ENCODE data around the gene GRIP1.
A peak's percentile ranks its signal among the peaks of the same experiment; 100 is the strongest.

Gene GRIP1

GRCh38 chr12:66549050-66549389 lies 129.9 kb downstream of the GRIP1 start:
- H3K4me1 ChIP-seq (ENCODE audit: insufficient read depth, insufficient read length): no peaks in the 10 kb centered on the region

GRCh38 chr12:66548338-66549049 lies 130.4 kb downstream of the GRIP1 start:
- DNase-seq (ENCODE audit: low read depth, low spot score): no peak
- H3K36me3 ChIP-seq (ENCODE audit: insufficient read depth, insufficient read length, low read length): no peaks in the 10 kb centered on the region
- H3K9ac ChIP-seq (ENCODE audit: insufficient read length, low read depth): no peak overlapping the region
- TF ChIP-seq SUZ12 (IDR thresholded peaks at IDR 0.05; ENCODE audit: extremely low read depth, insufficient read depth, insufficient read length): no peak
- no peak for TF ChIP-seq ZNF274 (IDR thresholded peaks at IDR 0.05; ENCODE audit: low read depth, low read length)
- no peak for TF ChIP-seq YY1 (IDR thresholded peaks at IDR 0.05; ENCODE audit: insufficient read depth, insufficient read length)
- H3K4me3 ChIP-seq (ENCODE audit: insufficient read length, low read depth): no peak overlapping the region
- H3K4me1 ChIP-seq (ENCODE audit: insufficient read depth, insufficient read length): no peaks in the 10 kb centered on the region
- H3K9me3 ChIP-seq (ENCODE audit: insufficient read depth, low read length): no peaks in the 10 kb centered on the region
- no peaks in the 10 kb centered on the region for H3K27me3 ChIP-seq (ENCODE audit: insufficient read depth, insufficient read length)

More at GRCh38 chr12:66549050-66549389, 129.9 kb downstream of the GRIP1 start:
- Histone ChIP-seq H3K4me3 (ENCODE audit: insufficient read length, low read depth) (no peak overlapping the region), H3K9ac (ENCODE audit: insufficient read length, low read depth) (no peak overlapping the region), H3K27me3 (ENCODE audit: insufficient read depth, insufficient read length) (no peaks in the 10 kb centered on the region), H3K36me3 (ENCODE audit: insufficient read depth, insufficient read length, low read length) (no peaks in the 10 kb centered on the region), H3K9me3 (ENCODE audit: insufficient read depth, low read length) (no peaks in the 10 kb centered on the region)
- no peak for DNase-seq (ENCODE audit: low read depth, low spot score)
- no peak for TF ChIP-seq SUZ12 (IDR thresholded peaks at IDR 0.05; ENCODE audit: extremely low read depth, insufficient read depth, insufficient read length)
- no peak for TF ChIP-seq ZNF274 (IDR thresholded peaks at IDR 0.05; ENCODE audit: low read depth, low read length)
- no peak for TF ChIP-seq YY1 (IDR thresholded peaks at IDR 0.05; ENCODE audit: insufficient read depth, insufficient read length)

- Histone ChIP-seq H3K4me1 (ENCODE audit: insufficient read depth, insufficient read length) (no peaks in the 10 kb centered on the region), H3K9ac (ENCODE audit: insufficient read length, low read depth) (no peak overlapping the region), H3K36me3 (ENCODE audit: insufficient read depth, insufficient read length, low read length) (no peaks in the 10 kb centered on the region), H3K9me3 (ENCODE audit: insufficient read depth, low read length) (no peaks in the 10 kb centered on the region), H3K27me3 (ENCODE audit: insufficient read depth, insufficient read length) (no peaks in the 10 kb centered on the region), H3K4me3 (ENCODE audit: insufficient read length, low read depth) (no peak overlapping the region)
- TF ChIP-seq YY1 (IDR thresholded peaks at IDR 0.05; ENCODE audit: insufficient read depth, insufficient read length) (no peak), SUZ12 (IDR thresholded peaks at IDR 0.05; ENCODE audit: extremely low read depth, insufficient read depth, insufficient read length) (no peak), ZNF274 (IDR thresholded peaks at IDR 0.05; ENCODE audit: low read depth, low read length) (no peak)
- DNase-seq (ENCODE audit: low read depth, low spot score): no peak
These were observed 137.4 kb downstream of the GRIP1 start for GRCh38 chr12:66541426-66541825.

GRCh38 chr12:66539431-66539830 lies 139.4 kb downstream of the GRIP1 start:
- no peak for DNase-seq (ENCODE audit: low read depth, low spot score)
- H3K9me3 ChIP-seq (ENCODE audit: insufficient read depth, low read length): no peaks in the 10 kb centered on the region

GRCh38 chr12:66538970-66539369 lies 139.9 kb downstream of the GRIP1 start:
- TF ChIP-seq SUZ12 (IDR thresholded peaks at IDR 0.05; ENCODE audit: extremely low read depth, insufficient read depth, insufficient read length): no peak
- no peak for TF ChIP-seq YY1 (IDR thresholded peaks at IDR 0.05; ENCODE audit: insufficient read depth, insufficient read length)
- TF ChIP-seq ZNF274 (IDR thresholded peaks at IDR 0.05; ENCODE audit: low read depth, low read length): no peak
- H3K9ac ChIP-seq (ENCODE audit: insufficient read length, low read depth): no peak overlapping the region
- H3K9me3 ChIP-seq (ENCODE audit: insufficient read depth, low read length): no peaks in the 10 kb centered on the region
- H3K27me3 ChIP-seq (ENCODE audit: insufficient read depth, insufficient read length): no peaks in the 10 kb centered on the region
- H3K36me3 ChIP-seq (ENCODE audit: insufficient read depth, insufficient read length, low read length): no peaks in the 10 kb centered on the region
- no peak overlapping the region for H3K4me3 ChIP-seq (ENCODE audit: insufficient read length, low read depth)
- DNase-seq (ENCODE audit: low read depth, low spot score): peak; percentile 47
- H3K4me1 ChIP-seq (ENCODE audit: insufficient read depth, insufficient read length): no peaks in the 10 kb centered on the region

More at GRCh38 chr12:66539431-66539830, 139.4 kb downstream of the GRIP1 start:
- no peak overlapping the region for H3K9ac ChIP-seq (ENCODE audit: insufficient read length, low read depth)
- H3K4me3 ChIP-seq (ENCODE audit: insufficient read length, low read depth): no peak overlapping the region
- no peaks in the 10 kb centered on the region for H3K36me3 ChIP-seq (ENCODE audit: insufficient read depth, insufficient read length, low read length)
- TF ChIP-seq SUZ12 (IDR thresholded peaks at IDR 0.05; ENCODE audit: extremely low read depth, insufficient read depth, insufficient read length) (no peak), YY1 (IDR thresholded peaks at IDR 0.05; ENCODE audit: insufficient read depth, insufficient read length) (no peak), ZNF274 (IDR thresholded peaks at IDR 0.05; ENCODE audit: low read depth, low read length) (no peak)
- H3K27me3 ChIP-seq (ENCODE audit: insufficient read depth, insufficient read length): no peaks in the 10 kb centered on the region
- no peaks in the 10 kb centered on the region for H3K4me1 ChIP-seq (ENCODE audit: insufficient read depth, insufficient read length)

GRCh38 chr12:66537876-66538275 lies 141.0 kb downstream of the GRIP1 start:
- no peak for DNase-seq (ENCODE audit: low read depth, low spot score)
- TF ChIP-seq YY1 (IDR thresholded peaks at IDR 0.05; ENCODE audit: insufficient read depth, insufficient read length) (no peak), SUZ12 (IDR thresholded peaks at IDR 0.05; ENCODE audit: extremely low read depth, insufficient read depth, insufficient read length) (no peak), ZNF274 (IDR thresholded peaks at IDR 0.05; ENCODE audit: low read depth, low read length) (no peak)
- no peak overlapping the region for H3K4me3 ChIP-seq (ENCODE audit: insufficient read length, low read depth)
- H3K4me1 ChIP-seq (ENCODE audit: insufficient read depth, insufficient read length): no peaks in the 10 kb centered on the region
- no peaks in the 10 kb centered on the region for H3K27me3 ChIP-seq (ENCODE audit: insufficient read depth, insufficient read length)
- H3K36me3 ChIP-seq (ENCODE audit: insufficient read depth, insufficient read length, low read length): no peaks in the 10 kb centered on the region
- H3K9ac ChIP-seq (ENCODE audit: insufficient read length, low read depth): no peak overlapping the region
- no peaks in the 10 kb centered on the region for H3K9me3 ChIP-seq (ENCODE audit: insufficient read depth, low read length)

GRCh38 chr12:66533767-66534166 lies 145.1 kb downstream of the GRIP1 start:
- TF ChIP-seq SUZ12 (IDR thresholded peaks at IDR 0.05; ENCODE audit: extremely low read depth, insufficient read depth, insufficient read length) (no peak), YY1 (IDR thresholded peaks at IDR 0.05; ENCODE audit: insufficient read depth, insufficient read length) (no peak), ZNF274 (IDR thresholded peaks at IDR 0.05; ENCODE audit: low read depth, low read length) (no peak)
- H3K9me3 ChIP-seq (ENCODE audit: insufficient read depth, low read length): no peaks in the 10 kb centered on the region
- no peaks in the 10 kb centered on the region for H3K27me3 ChIP-seq (ENCODE audit: insufficient read depth, insufficient read length)
- H3K4me3 ChIP-seq (ENCODE audit: insufficient read length, low read depth): no peak overlapping the region
- no peaks in the 10 kb centered on the region for H3K36me3 ChIP-seq (ENCODE audit: insufficient read depth, insufficient read length, low read length)
- DNase-seq (ENCODE audit: low read depth, low spot score): no peak
- no peaks in the 10 kb centered on the region for H3K4me1 ChIP-seq (ENCODE audit: insufficient read depth, insufficient read length)
- H3K9ac ChIP-seq (ENCODE audit: insufficient read length, low read depth): no peak overlapping the region

All from NT2/D1 (cell line).